WTC11 (cell line): ENCODE results near the gene S100A8. TPM values are rescaled to one million over a fixed set of nuclear protein-coding genes. Genes with fewer than 3 reads are reported as not detected.

Experiments used
- ATAC-seq: fragments of 200-7000 bp; cut with Tn5 transposase; 2 replicates; pipeline ENCODE4 v1.10.0; 2021; ENCODE audit warnings: mild to moderate bottlenecking, moderate library complexity
- CTCF ChIA-PET: fragments of 300-600 bp; sonication (Branson Sonifier 250); formaldehyde crosslinking; loops from one replicate; lab custom pipeline; 2021; ENCODE audit warnings: antibody characterized with exemption; lab: Charles Lee
- POLR2A ChIA-PET: fragments of 350-600 bp; sonication (Branson Sonifier 250); formaldehyde crosslinking; loops from one replicate; lab custom pipeline; 2021; ENCODE audit warnings: antibody characterized with exemption; lab: Charles Lee
- DNase-seq: peaks from one replicate; pipeline ENCODE4 v3.0.0; 2021; ENCODE audit warnings: low spot score
- H3K27ac Mint-ChIP-seq: 2 replicates; pipeline ENCODE4 v1.8.0; 2021; ENCODE audit warnings: mixed read lengths
- H3K27me3 Mint-ChIP-seq: 2 replicates; pipeline ENCODE4 v1.8.0; 2021; ENCODE audit warnings: low read depth, mild to moderate bottlenecking, moderate library complexity, mixed read lengths
- H3K36me3 Mint-ChIP-seq: 2 replicates; pipeline ENCODE4 v1.8.0; 2021; ENCODE audit warnings: mixed read lengths
- H3K4me1 Mint-ChIP-seq: 2 replicates; pipeline ENCODE4 v1.8.0; 2022; ENCODE audit warnings: mixed read lengths
- H3K4me3 Mint-ChIP-seq: 2 replicates; pipeline ENCODE4 v1.8.0; 2021; ENCODE audit warnings: mild to moderate bottlenecking, moderate library complexity, mixed read lengths
- H3K9me3 Mint-ChIP-seq: 2 replicates; pipeline ENCODE4 v1.8.0; 2021; ENCODE audit warnings: mixed read lengths
- FOXJ3 ChIP-seq: sonication (generic); formaldehyde crosslinking; IDR thresholded peaks from 2 replicates; pipeline ENCODE4 v1.9.0; 2021; ENCODE audit warnings: missing genetic modification reagents, mild to moderate bottlenecking, borderline replicate concordance
- GRHL2 ChIP-seq: fragments of 250-450 bp; sonication (Bioruptor Pico); IDR thresholded peaks from 2 replicates; pipeline ENCODE4 v1.8.0; 2022; ENCODE audit warnings: mild to moderate bottlenecking, moderate library complexity; ENCODE audit not compliant: insufficient replicate concordance, severe bottlenecking
- JAZF1 ChIP-seq: fragments of 250-450 bp; sonication (Bioruptor Pico); IDR thresholded peaks from 2 replicates; pipeline ENCODE4 v1.9.0; 2021; ENCODE audit warnings: moderate library complexity, mild to moderate bottlenecking, inconsistent platforms
- NR2C2 ChIP-seq: sonication (generic); formaldehyde crosslinking; IDR thresholded peaks from 2 replicates; pipeline ENCODE4 v1.8.0; 2022; ENCODE audit warnings: mild to moderate bottlenecking, missing genetic modification reagents
- OVOL2 ChIP-seq: fragments of 250-450 bp; sonication (Bioruptor Pico); IDR thresholded peaks from 2 replicates; pipeline ENCODE4 v1.9.0; 2021; ENCODE audit warnings: mild to moderate bottlenecking, borderline replicate concordance
- SP1 ChIP-seq: sonication (generic); formaldehyde crosslinking; conservative IDR thresholded peaks from 2 replicates; pipeline ENCODE4 v1.8.1; 2022; ENCODE audit warnings: missing genetic modification reagents
- ZNF219 ChIP-seq: sonication (generic); formaldehyde crosslinking; IDR thresholded peaks from 2 replicates; pipeline ENCODE4 v1.8.0; 2023; ENCODE audit warnings: missing genetic modification reagents, mild to moderate bottlenecking, borderline replicate concordance
- total RNA-seq: library from RNA; stranded (reverse); gene quantifications from 3 replicates; pipeline ENCODE4 v1.2.3, GENCODE V29; 2021
- TF ChIP-seq, protein P1 (sequence below): sonication (generic); formaldehyde crosslinking; IDR thresholded peaks from 2 replicates; pipeline ENCODE4 v1.8.1; 2023; ENCODE audit warnings: mild to moderate bottlenecking, missing genetic modification reagents
- TF ChIP-seq, protein P2 (sequence below): sonication (generic); formaldehyde crosslinking; IDR thresholded peaks from 2 replicates; pipeline ENCODE4 v1.8.1; 2023; ENCODE audit warnings: mild to moderate bottlenecking, moderate library complexity, missing genetic modification reagents
- TF ChIP-seq, protein P3 (sequence below): sonication (generic); formaldehyde crosslinking; IDR thresholded peaks from 2 replicates; pipeline ENCODE4 v1.8.1; 2023; ENCODE audit warnings: mild to moderate bottlenecking, missing genetic modification reagents, borderline replicate concordance
- TF ChIP-seq, protein P4 (sequence below): sonication (generic); formaldehyde crosslinking; IDR thresholded peaks from 2 replicates; pipeline ENCODE4 v1.8.0; 2022; ENCODE audit warnings: missing genetic modification reagents
- TF ChIP-seq, protein P5 (sequence below): sonication (generic); formaldehyde crosslinking; conservative IDR thresholded peaks from 2 replicates; pipeline ENCODE4 v1.8.1; 2022; ENCODE audit warnings: mild to moderate bottlenecking, missing genetic modification reagents
- TF ChIP-seq, protein P6 (sequence below): sonication (generic); formaldehyde crosslinking; IDR thresholded peaks from 2 replicates; pipeline ENCODE4 v1.8.0; 2023; ENCODE audit warnings: missing genetic modification reagents

The S100A8 gene
- total RNA-seq, 1 experiment from 2014 or later = not detected

DNA sequence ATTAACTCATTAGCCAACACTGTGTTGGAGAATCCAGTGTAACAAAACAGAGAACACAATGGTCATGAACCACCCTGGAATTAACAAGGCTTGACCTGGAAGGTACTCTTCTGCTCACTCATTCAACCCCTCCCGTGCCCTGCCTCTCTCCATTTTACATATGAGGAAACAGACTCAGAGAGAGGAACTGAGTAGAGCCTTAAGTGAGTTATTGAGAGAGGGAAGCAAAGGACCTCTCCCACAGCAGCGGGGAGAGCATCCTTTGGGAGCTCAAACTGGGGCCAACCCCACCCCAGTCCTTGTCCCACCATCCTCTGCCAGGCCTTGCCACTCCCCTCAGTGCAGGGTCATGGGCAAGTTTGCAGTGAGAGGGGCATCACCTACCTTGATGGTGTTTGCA, 16.8 kb downstream of the S100A8 start (continued):
- TF ChIP-seq, protein P1, sequence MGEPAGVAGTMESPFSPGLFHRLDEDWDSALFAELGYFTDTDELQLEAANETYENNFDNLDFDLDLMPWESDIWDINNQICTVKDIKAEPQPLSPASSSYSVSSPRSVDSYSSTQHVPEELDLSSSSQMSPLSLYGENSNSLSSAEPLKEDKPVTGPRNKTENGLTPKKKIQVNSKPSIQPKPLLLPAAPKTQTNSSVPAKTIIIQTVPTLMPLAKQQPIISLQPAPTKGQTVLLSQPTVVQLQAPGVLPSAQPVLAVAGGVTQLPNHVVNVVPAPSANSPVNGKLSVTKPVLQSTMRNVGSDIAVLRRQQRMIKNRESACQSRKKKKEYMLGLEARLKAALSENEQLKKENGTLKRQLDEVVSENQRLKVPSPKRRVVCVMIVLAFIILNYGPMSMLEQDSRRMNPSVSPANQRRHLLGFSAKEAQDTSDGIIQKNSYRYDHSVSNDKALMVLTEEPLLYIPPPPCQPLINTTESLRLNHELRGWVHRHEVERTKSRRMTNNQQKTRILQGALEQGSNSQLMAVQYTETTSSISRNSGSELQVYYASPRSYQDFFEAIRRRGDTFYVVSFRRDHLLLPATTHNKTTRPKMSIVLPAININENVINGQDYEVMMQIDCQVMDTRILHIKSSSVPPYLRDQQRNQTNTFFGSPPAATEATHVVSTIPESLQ (CRISPR knock-in tag) = no peak
- TF ChIP-seq, protein P2, sequence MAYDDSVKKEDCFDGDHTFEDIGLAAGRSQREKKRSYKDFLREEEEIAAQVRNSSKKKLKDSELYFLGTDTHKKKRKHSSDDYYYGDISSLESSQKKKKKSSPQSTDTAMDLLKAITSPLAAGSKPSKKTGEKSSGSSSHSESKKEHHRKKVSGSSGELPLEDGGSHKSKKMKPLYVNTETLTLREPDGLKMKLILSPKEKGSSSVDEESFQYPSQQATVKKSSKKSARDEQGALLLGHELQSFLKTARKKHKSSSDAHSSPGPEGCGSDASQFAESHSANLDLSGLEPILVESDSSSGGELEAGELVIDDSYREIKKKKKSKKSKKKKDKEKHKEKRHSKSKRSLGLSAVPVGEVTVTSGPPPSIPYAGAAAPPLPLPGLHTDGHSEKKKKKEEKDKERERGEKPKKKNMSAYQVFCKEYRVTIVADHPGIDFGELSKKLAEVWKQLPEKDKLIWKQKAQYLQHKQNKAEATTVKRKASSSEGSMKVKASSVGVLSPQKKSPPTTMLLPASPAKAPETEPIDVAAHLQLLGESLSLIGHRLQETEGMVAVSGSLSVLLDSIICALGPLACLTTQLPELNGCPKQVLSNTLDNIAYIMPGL = no peak
- TF ChIP-seq, protein P3, sequence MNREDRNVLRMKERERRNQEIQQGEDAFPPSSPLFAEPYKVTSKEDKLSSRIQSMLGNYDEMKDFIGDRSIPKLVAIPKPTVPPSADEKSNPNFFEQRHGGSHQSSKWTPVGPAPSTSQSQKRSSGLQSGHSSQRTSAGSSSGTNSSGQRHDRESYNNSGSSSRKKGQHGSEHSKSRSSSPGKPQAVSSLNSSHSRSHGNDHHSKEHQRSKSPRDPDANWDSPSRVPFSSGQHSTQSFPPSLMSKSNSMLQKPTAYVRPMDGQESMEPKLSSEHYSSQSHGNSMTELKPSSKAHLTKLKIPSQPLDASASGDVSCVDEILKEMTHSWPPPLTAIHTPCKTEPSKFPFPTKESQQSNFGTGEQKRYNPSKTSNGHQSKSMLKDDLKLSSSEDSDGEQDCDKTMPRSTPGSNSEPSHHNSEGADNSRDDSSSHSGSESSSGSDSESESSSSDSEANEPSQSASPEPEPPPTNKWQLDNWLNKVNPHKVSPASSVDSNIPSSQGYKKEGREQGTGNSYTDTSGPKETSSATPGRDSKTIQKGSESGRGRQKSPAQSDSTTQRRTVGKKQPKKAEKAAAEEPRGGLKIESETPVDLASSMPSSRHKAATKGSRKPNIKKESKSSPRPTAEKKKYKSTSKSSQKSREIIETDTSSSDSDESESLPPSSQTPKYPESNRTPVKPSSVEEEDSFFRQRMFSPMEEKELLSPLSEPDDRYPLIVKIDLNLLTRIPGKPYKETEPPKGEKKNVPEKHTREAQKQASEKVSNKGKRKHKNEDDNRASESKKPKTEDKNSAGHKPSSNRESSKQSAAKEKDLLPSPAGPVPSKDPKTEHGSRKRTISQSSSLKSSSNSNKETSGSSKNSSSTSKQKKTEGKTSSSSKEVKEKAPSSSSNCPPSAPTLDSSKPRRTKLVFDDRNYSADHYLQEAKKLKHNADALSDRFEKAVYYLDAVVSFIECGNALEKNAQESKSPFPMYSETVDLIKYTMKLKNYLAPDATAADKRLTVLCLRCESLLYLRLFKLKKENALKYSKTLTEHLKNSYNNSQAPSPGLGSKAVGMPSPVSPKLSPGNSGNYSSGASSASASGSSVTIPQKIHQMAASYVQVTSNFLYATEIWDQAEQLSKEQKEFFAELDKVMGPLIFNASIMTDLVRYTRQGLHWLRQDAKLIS (CRISPR knock-in tag) = no peak
- TF ChIP-seq SP1 (CRISPR knock-in tag) = no peak
- TF ChIP-seq, all 79 proteins: peak for 0

DNA sequence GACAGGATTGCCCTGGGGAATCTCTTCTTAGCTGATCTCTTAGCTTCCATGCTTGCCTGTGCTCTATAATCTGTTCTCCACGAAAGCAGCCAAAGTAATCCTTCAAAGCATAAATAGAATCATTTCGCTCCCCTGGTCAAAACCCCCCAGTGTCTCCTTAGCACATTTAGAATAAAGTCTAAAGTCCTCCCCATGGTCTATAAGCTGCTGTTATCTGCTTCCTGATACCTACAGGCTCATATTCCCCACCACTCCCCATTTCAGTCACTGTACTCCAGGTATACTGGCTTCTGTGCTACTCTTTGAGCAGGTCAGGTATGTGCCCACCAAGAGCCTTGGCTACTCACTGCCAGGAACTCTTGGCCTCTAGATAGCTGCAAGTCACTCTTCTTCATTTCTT, 18.3 kb downstream of the S100A8 start:
- Mint-ChIP-seq H3K9me3 (peaks cover 17% of the 10 kb centered on the region), H3K27me3 (peaks cover 17% of the 10 kb centered on the region), H3K4me3 (no peak overlapping the region), H3K27ac (no peak overlapping the region), H3K4me1 (no peaks in the 10 kb centered on the region), H3K36me3 (no peaks in the 10 kb centered on the region)
- ChIA-PET CTCF (interaction anchor here (0.9 kb wide), 1 partner anchor 122 kb away, joined by 4 read pairs; no protein-coding TSS in a partner anchor), POLR2A (no interaction called here)
- DNase-seq (no peak), ATAC-seq (no peak)
- no peak for TF ChIP-seq ZNF219 (CRISPR knock-in tag)
- TF ChIP-seq NR2C2 (CRISPR knock-in tag) = no peak
- TF ChIP-seq, protein P4, sequence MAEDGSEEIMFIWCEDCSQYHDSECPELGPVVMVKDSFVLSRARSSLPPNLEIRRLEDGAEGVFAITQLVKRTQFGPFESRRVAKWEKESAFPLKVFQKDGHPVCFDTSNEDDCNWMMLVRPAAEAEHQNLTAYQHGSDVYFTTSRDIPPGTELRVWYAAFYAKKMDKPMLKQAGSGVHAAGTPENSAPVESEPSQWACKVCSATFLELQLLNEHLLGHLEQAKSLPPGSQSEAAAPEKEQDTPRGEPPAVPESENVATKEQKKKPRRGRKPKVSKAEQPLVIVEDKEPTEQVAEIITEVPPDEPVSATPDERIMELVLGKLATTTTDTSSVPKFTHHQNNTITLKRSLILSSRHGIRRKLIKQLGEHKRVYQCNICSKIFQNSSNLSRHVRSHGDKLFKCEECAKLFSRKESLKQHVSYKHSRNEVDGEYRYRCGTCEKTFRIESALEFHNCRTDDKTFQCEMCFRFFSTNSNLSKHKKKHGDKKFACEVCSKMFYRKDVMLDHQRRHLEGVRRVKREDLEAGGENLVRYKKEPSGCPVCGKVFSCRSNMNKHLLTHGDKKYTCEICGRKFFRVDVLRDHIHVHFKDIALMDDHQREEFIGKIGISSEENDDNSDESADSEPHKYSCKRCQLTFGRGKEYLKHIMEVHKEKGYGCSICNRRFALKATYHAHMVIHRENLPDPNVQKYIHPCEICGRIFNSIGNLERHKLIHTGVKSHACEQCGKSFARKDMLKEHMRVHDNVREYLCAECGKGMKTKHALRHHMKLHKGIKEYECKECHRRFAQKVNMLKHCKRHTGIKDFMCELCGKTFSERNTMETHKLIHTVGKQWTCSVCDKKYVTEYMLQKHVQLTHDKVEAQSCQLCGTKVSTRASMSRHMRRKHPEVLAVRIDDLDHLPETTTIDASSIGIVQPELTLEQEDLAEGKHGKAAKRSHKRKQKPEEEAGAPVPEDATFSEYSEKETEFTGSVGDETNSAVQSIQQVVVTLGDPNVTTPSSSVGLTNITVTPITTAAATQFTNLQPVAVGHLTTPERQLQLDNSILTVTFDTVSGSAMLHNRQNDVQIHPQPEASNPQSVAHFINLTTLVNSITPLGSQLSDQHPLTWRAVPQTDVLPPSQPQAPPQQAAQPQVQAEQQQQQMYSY = no peak
- TF ChIP-seq JAZF1 = no peak
- TF ChIP-seq, protein P5, sequence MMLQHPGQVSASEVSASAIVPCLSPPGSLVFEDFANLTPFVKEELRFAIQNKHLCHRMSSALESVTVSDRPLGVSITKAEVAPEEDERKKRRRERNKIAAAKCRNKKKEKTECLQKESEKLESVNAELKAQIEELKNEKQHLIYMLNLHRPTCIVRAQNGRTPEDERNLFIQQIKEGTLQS (CRISPR knock-in tag) = no peak
- TF ChIP-seq, protein P3 (CRISPR knock-in tag) = no peak
- no peak for TF ChIP-seq FOXJ3
- TF ChIP-seq, protein P6, sequence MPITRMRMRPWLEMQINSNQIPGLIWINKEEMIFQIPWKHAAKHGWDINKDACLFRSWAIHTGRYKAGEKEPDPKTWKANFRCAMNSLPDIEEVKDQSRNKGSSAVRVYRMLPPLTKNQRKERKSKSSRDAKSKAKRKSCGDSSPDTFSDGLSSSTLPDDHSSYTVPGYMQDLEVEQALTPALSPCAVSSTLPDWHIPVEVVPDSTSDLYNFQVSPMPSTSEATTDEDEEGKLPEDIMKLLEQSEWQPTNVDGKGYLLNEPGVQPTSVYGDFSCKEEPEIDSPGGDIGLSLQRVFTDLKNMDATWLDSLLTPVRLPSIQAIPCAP (CRISPR knock-in tag) = no peak
- no peak for TF ChIP-seq OVOL2 (CRISPR knock-in tag)
- no peak for TF ChIP-seq GRHL2 (CRISPR knock-in tag)
- TF ChIP-seq, all 79 proteins: peak for 0
